Subcutaneous abdominal adipose tissue (tissue), 5 donors: ENCODE results near the gene CACUL1.

Source experiments
- H3K27ac ChIP-seq: one replicate; pipeline ENCODE4 v1.7.0; 2013; ENCODE audit warnings: low read depth, mild to moderate bottlenecking, inconsistent platforms, low read length, moderate library complexity
- H3K27me3 ChIP-seq, 5 donors: one replicate each; pipeline ENCODE4 v1.7.0; 2013; ENCODE audit warnings: low read length in 5 of 5, inconsistent platforms in 1 of 5; ENCODE audit not compliant: control insufficient read depth in 5 of 5, insufficient read depth in 4 of 5
- H3K36me3 ChIP-seq, 5 donors: one replicate each; pipeline ENCODE4 v1.7.0; 2013; ENCODE audit warnings: low read length in 5 of 5; ENCODE audit not compliant: control insufficient read depth in 5 of 5, insufficient read depth in 5 of 5
- H3K4me1 ChIP-seq, 5 donors: one replicate each; pipeline ENCODE4 v1.7.0; 2013; ENCODE audit warnings: low read length in 5 of 5, mild to moderate bottlenecking in 3 of 5, moderate library complexity in 1 of 5; ENCODE audit not compliant: control insufficient read depth in 5 of 5, insufficient read depth in 5 of 5
- H3K4me3 ChIP-seq, 5 donors: one replicate each; pipeline ENCODE4 v1.7.0; 2013; ENCODE audit warnings: low read length in 5 of 5, low read depth in 1 of 5
- H3K9ac ChIP-seq, 5 donors: one replicate each; pipeline ENCODE4 v1.7.0; 2013; ENCODE audit warnings: low read length in 5 of 5, mild to moderate bottlenecking in 4 of 5, moderate library complexity in 3 of 5
- H3K9me3 ChIP-seq, 5 donors: one replicate each; pipeline ENCODE4 v1.7.0; 2013; ENCODE audit warnings: low read length in 5 of 5; ENCODE audit not compliant: control insufficient read depth in 5 of 5
- donor health status: healthy.
- donor health status: healthy.
- donor health status: healthy.
- donor health status: healthy.
- donor health status: healthy.

Gene CACUL1

GRCh38 chr10:118626953-118627352, 127.8 kb downstream of the CACUL1 start:
- Histone ChIP-seq H3K36me3 (no peaks in the 10 kb centered on the region), H3K27me3 (peaks cover 0 to 8% (median 3%) of the 10 kb centered on the region in 5 donors), H3K27ac (no peak overlapping the region)

More at GRCh38 chr10:118626953-118627352, 127.8 kb downstream of the CACUL1 start:
- H3K4me1 ChIP-seq = no peaks in the 10 kb centered on the region
- H3K4me3 ChIP-seq = no peak overlapping the region
- no peak overlapping the region for H3K9ac ChIP-seq
- no peaks in the 10 kb centered on the region for H3K9me3 ChIP-seq
